SK-N-SH treated with all-trans-retinoic acid at 6 μM for 48 hours (cell line): ENCODE results near the gene SNPH.

Source experiments
- BACH2 ChIP-seq: fragments of 250-450 bp; sonication (Bioruptor Pico); IDR thresholded peaks from 2 replicates; pipeline ENCODE4 v1.9.0; 2021; ENCODE audit warnings: mild to moderate bottlenecking, borderline replicate concordance
- ESRRG ChIP-seq: fragments of 250-450 bp; sonication (Bioruptor Pico); IDR thresholded peaks from 2 replicates; pipeline ENCODE4 v1.6.1; 2021; ENCODE audit warnings: mild to moderate bottlenecking
- PATZ1 ChIP-seq: fragments of 250-450 bp; sonication (Bioruptor Pico); IDR thresholded peaks from 2 replicates; pipeline ENCODE4 v1.8.0; 2020; ENCODE audit warnings: mild to moderate bottlenecking, moderate library complexity, borderline replicate concordance
- POU6F1 ChIP-seq: fragments of 250-450 bp; sonication (Bioruptor Pico); IDR thresholded peaks from 2 replicates; pipeline ENCODE4 v1.8.0; 2021; ENCODE audit warnings: low read depth, mild to moderate bottlenecking, moderate library complexity, borderline replicate concordance
- ZFP3 ChIP-seq: fragments of 250-450 bp; sonication (Bioruptor Pico); IDR thresholded peaks from 2 replicates; pipeline ENCODE4 v1.5.0; 2020; ENCODE audit warnings: mild to moderate bottlenecking, moderate library complexity

GRCh38 chr20:1317545-1318255 is 51.6 kb downstream of the SNPH start:
- TF ChIP-seq ZFP3 (CRISPR knock-in tag) (no peak), PATZ1 (CRISPR knock-in tag) (no peak), BACH2 (CRISPR knock-in tag) (no peak), ESRRG (no peak), POU6F1 (CRISPR knock-in tag) (no peak)
